Measurements from ENCODE around the gene WAS. TPM values are rescaled to one million over a fixed set of nuclear protein-coding genes. Genes with fewer than 3 reads are reported as not detected.

WAS gene
- total and polyA plus RNA-seq, 2 donors (not counting 1 experiment from before 2014, with no cell fraction given) = 88.7 to 98.0 TPM

DNA sequence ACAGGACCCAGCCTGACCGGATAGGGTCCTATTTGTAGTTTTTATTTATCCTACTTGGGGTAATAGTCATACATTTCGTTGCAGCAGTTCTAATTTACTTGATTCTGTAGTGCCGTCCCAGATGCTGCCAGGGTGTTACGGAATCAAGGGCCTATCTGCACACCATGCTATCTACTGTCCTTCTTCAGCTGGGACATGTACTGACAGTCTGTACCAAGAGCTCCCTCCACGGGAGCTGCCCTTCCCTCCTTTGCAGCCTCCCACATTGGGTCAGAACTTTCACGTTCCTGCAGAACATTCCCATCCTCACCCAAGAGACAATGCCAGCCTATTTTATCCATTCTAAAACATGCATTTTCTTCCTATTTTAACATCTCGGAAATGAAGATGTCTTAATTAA lies 19.6 kb downstream of the WAS start:
- Mint-ChIP-seq H3K27me3 (no peaks in the 10 kb centered on the region), H3K27ac (no peak overlapping the region), H3K9me3 (ENCODE audit: insufficient read depth) (no peaks in the 10 kb centered on the region), H3K4me3 (no peak overlapping the region), H3K4me1 (peaks cover 5% of the 10 kb centered on the region)
- POLR2A ChIA-PET = no interaction called here
- Histone ChIP-seq H3K27ac (ENCODE audit: low read length in 2 of 2) (no peak overlapping the region), H4K20me1 (ENCODE audit: control insufficient read depth, insufficient read depth, low read length, poor library complexity, severe bottlenecking) (no peaks in the 10 kb centered on the region), H2AFZ (ENCODE audit: insufficient read depth, low read depth, low read length, poor library complexity, severe bottlenecking) (no peak overlapping the region), H3K4me2 (replicated peaks; ENCODE audit: low read depth, low read length, poor library complexity, severe bottlenecking) (no peak overlapping the region), H3K79me2 (ENCODE audit: control insufficient read depth, insufficient read depth, low read length) (no peaks in the 10 kb centered on the region), H3K4me3 (ENCODE audit: control extremely low read depth in 1 of 5, extremely low read depth in 1 of 5, insufficient read depth in 1 of 5, low read depth in 2 of 5, low read length in 4 of 5) (no peak overlapping the region), H3K4me1 (ENCODE audit: control insufficient read depth in 2 of 2, insufficient read depth in 2 of 2, low read length in 2 of 2) (peaks cover 0 to 5% of the 10 kb centered on the region in 2 donors), H3K36me3 (replicated peaks in 1 of 2; ENCODE audit: control extremely low read depth in 1 of 2, control insufficient read depth in 1 of 2, extremely low read depth in 1 of 2, insufficient read depth in 2 of 2, low read length in 1 of 2) (peaks cover 0 to 14% of the 10 kb centered on the region in 2 experiments), H3K9ac (ENCODE audit: low read length) (no peak overlapping the region), H3K9me3 (ENCODE audit: control extremely low read depth in 1 of 3, control insufficient read depth in 2 of 3, insufficient read depth in 1 of 3, low read length in 2 of 3) (no peaks in the 10 kb centered on the region), H3K27me3 (replicated peaks in 1 of 4; ENCODE audit: control extremely low read depth in 1 of 4, control insufficient read depth in 3 of 4, insufficient read depth in 4 of 4, low read length in 3 of 4) (no peaks in the 10 kb centered on the region)
- TF ChIP-seq, protein P1, sequence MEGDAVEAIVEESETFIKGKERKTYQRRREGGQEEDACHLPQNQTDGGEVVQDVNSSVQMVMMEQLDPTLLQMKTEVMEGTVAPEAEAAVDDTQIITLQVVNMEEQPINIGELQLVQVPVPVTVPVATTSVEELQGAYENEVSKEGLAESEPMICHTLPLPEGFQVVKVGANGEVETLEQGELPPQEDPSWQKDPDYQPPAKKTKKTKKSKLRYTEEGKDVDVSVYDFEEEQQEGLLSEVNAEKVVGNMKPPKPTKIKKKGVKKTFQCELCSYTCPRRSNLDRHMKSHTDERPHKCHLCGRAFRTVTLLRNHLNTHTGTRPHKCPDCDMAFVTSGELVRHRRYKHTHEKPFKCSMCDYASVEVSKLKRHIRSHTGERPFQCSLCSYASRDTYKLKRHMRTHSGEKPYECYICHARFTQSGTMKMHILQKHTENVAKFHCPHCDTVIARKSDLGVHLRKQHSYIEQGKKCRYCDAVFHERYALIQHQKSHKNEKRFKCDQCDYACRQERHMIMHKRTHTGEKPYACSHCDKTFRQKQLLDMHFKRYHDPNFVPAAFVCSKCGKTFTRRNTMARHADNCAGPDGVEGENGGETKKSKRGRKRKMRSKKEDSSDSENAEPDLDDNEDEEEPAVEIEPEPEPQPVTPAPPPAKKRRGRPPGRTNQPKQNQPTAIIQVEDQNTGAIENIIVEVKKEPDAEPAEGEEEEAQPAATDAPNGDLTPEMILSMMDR (IDR thresholded peaks at IDR 0.05) = no peak
- TF ChIP-seq EZH2 (IDR thresholded peaks at IDR 0.05; ENCODE audit: borderline replicate concordance, insufficient read depth, low read depth, low read length, poor library complexity, severe bottlenecking) = no peak
- intact Hi-C loops (cut with micrococcal nuclease) = no loop called here
- DNase-seq (no peak), ATAC-seq (ENCODE audit: low read depth) (no peak)
- CTCF ChIA-PET = no interaction called here
- 91% methylated on average over 5 of the region's 7 CpGs for WGBS (ENCODE audit: insufficient coverage)

DNA sequence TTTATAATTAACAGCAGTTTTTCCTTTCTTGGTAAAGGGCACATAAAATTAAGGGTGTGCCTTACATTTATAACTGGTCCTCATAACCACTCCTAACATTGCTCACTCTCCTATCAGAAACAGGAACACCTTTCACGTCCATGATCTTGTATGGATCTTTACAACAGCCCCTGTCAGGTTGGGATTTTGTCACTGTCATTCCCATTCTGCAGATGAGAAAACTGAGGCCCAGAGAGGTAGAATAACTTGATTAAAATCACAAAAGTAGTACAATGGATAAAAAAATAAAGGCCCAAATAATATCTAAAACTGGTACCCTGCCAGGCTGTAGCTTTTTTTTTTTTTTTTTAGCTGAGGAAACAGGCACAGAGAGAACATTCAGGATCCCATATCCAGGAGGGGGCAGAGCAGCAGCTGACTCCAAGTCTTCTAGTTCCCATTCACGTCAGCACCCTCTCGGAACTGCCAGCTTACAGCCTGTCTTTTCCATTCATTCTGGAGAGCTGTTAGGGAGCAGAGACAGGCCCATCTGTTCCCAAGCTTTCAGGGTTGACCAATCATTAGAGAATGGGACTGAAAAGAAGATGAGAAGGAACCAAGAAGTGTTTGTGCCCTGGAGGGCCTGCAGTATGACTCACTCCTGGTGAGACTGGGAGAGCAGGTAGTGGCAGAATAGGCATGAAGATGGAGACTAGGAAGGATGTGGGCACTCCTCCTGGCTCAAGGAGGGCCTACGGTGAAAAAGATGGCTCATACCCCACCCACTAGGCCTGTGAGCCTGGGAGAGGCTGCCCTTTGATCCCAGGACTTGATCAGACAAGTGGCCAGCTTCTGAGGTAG lies 20.3 kb downstream of the WAS start:
- ChIA-PET POLR2A (no interaction called here), CTCF (no interaction called here)
- intact Hi-C loops (cut with micrococcal nuclease) = no loop called here
- Histone ChIP-seq H3K4me3 (ENCODE audit: control extremely low read depth in 1 of 5, extremely low read depth in 1 of 5, insufficient read depth in 1 of 5, low read depth in 2 of 5, low read length in 4 of 5) (no peak overlapping the region), H3K27me3 (replicated peaks in 1 of 4; ENCODE audit: control extremely low read depth in 1 of 4, control insufficient read depth in 3 of 4, insufficient read depth in 4 of 4, low read length in 3 of 4) (no peaks in the 10 kb centered on the region), H4K20me1 (ENCODE audit: control insufficient read depth, insufficient read depth, low read length, poor library complexity, severe bottlenecking) (no peaks in the 10 kb centered on the region), H3K9me3 (ENCODE audit: control extremely low read depth in 1 of 3, control insufficient read depth in 2 of 3, insufficient read depth in 1 of 3, low read length in 2 of 3) (no peaks in the 10 kb centered on the region), H3K9ac (ENCODE audit: low read length) (no peak overlapping the region), H3K4me1 (ENCODE audit: control insufficient read depth in 2 of 2, insufficient read depth in 2 of 2, low read length in 2 of 2) (peaks cover 0 to 10% of the 10 kb centered on the region in 2 donors), H3K4me2 (replicated peaks; ENCODE audit: low read depth, low read length, poor library complexity, severe bottlenecking) (no peak overlapping the region), H2AFZ (ENCODE audit: insufficient read depth, low read depth, low read length, poor library complexity, severe bottlenecking) (no peak overlapping the region), H3K36me3 (replicated peaks in 1 of 2; ENCODE audit: control extremely low read depth in 1 of 2, control insufficient read depth in 1 of 2, extremely low read depth in 1 of 2, insufficient read depth in 2 of 2, low read length in 1 of 2) (peaks cover 0 to 14% of the 10 kb centered on the region in 2 experiments), H3K27ac (ENCODE audit: low read length in 2 of 2) (no peak overlapping the region), H3K79me2 (ENCODE audit: control insufficient read depth, insufficient read depth, low read length) (no peaks in the 10 kb centered on the region)
- peaks cover 8% of the 10 kb centered on the region for H3K4me1 Mint-ChIP-seq
- no peak for TF ChIP-seq EZH2 (IDR thresholded peaks at IDR 0.05; ENCODE audit: borderline replicate concordance, insufficient read depth, low read depth, low read length, poor library complexity, severe bottlenecking)
- TF ChIP-seq, protein P1 (IDR thresholded peaks at IDR 0.05) = no peak
- no peak overlapping the region for H3K27ac Mint-ChIP-seq
- H3K4me3 Mint-ChIP-seq = no peak overlapping the region
- WGBS (ENCODE audit: insufficient coverage) = no CpG with 5 or more reads among the region's 4 CpGs
- H3K9me3 Mint-ChIP-seq (ENCODE audit: insufficient read depth) = no peaks in the 10 kb centered on the region
- DNase-seq (no peak), ATAC-seq (ENCODE audit: low read depth) (no peak)
- no peaks in the 10 kb centered on the region for H3K27me3 Mint-ChIP-seq

Measured in B cell (primary cell).